CD4-positive, alpha-beta T cell treated with Interleukin-15 for 1 hour (primary cell): Measurements from ENCODE around the gene GINS1.

Source experiments
- DNase-seq: peaks from one replicate; pipeline ENCODE4 v3.0.0-alpha.2; 2020

GINS1 gene

DNA sequence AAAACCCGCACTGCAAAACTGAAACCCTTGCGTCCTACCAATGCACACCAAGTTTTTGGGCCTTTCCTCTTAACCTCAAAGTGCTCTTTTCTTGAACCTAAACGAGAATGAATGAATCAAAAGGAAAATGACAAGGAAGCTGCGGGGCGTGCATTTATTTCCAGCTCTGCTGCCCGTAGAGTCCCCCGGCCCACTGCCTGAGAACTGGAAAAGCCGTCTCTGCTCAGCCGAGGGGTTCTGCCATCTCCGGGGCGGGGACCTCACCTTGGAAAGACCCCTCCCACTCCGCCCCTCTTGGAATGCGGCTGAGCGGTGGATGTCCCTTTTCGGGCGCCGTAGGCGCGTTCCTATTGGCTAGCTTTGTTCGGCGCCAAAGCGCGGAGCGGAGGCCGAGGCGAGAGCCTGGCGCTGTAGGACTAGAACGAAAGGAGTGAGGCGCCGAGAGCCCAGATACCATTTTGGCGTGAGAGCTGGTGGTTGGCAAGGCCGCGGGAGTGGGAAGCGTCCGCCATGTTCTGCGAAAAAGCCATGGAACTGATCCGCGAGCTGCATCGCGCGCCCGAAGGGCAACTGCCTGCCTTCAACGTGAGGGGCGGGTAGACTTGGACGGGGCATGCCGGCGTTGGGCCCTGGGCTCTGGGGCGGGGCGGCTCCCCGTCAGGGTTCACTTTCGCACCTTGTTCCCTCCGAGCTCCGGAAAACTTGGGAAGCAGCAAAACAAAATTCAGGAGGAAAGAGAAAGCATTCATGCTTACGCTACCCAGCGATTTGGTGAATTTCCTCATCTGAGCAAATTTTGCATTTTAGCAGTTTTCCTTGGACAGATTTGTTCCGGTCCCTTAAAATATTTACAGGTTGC, at the start of gene GINS1:
TSS of gene GINS1 (plus strand) at position 363 of the 859 bp plus-strand sequence. CDS start at position 511, 148 bp downstream.
- DNase-seq, result peak; percentile 72

DNA sequence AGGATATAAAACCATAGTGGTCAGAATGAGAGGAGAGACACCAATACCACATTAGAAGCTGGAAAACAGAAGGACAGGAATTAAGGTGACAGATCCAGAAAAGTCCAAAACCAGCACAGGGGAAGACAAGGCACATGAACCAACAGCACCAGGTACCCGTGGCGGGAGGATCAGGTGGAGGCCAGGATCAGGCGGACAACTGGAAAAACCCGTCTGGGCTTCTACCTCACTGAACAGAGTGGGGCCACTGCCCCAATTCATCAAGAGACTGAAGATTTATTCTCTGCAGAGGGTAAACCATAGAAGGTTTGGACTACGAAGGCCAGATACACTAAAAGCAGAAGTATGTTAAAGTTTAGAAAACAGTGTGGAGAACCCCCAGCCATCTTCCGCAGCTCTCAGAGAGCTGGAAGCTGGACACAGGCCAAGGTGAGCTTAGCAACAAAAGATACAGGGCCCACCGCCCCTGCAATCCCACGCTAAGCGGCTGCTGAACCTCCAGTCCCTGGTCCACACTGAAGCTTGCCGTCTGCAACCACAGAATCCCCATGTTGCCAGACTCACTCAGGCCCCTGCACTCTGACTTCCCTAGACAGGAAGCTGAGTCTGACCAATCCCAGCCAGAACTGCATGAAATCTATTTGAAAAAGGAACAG, 46.7 kb upstream of the GINS1 start:
- no peak for DNase-seq

DNA sequence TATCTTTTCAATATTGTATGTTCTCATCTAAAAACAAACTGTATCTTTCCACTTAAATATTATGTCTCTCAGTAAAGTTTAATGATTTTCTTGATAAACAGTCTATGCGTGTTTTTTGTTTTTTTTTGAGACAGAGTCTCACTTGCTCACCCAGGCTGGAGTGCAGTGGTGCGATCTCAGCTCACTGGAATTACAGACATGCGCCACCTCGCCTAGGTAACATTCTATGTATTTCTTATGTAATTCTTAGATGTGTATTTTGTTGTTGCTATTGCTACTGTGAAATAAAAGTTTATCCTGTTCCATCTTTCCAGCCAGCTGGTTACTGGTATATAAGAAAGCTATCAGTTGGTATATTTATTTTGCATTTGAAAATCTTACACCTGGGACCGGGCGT, 46.2 kb upstream of the GINS1 start:
- no peak for DNase-seq

DNA sequence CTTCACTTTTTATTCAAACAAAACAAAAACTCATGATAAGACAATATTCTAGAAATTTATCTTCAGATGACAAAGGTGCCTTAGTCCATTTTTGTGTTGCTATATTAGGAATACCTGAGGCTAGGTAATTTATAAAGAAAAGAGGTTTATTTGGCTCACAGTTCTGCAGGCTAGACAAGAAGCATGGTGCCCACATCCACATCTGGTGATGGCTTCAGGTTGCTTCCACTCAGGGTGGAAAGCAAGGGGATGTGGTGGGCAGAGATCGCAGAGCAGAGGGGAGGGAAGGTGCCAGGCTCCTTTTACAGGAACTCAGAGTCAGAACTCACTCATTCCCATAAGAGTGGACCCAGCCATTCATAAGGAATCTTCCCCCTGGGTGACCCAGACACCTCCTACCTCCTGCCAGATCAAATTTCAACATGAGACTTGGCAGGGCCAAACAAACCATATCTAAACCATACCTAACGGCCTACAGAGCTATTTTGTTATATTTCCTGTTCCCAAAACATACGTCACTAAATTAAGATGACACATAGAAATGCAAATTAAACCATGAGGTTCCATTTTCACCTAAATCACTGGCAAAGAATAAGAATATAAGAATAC, 43.2 kb upstream of the GINS1 start:
- DNase-seq, result no peak

DNA sequence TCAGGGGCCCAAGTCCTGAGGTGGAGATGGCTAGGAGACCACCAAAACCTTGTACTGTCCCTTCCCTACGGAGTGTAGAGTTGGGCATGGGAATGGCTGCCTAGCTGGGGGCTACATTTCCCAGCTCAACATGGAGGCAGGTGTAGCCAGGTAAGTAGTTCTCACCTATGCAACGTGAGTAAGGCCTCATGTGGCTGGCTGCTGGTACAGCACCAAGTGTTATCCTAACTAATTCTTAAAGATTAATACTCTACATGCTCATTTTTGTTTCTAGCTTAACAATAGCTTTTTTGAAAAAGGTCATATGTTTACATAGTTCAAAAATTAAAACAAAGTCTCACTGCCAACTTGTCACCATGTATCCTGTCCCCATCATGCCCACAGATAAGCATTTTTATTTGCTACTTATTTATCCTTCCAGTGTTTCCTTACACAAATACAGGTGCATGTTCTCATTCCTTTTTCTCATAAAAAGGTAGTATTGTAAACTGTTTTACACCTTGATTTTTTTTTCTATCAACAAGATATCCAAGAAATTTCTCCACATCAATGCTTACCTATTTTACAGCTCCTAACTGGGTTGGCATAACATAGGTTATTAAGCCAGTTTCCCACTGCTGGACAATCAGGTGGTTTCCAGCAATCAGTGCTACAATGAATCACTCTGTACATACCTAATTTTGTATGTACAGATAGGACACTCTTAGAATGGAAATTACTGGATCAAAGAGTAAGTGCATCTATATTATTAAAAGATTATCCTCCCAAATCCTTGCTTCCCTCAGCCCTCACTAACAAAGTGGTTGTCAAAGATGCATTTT, 42.4 kb upstream of the GINS1 start:
- DNase-seq, result no peak

DNA sequence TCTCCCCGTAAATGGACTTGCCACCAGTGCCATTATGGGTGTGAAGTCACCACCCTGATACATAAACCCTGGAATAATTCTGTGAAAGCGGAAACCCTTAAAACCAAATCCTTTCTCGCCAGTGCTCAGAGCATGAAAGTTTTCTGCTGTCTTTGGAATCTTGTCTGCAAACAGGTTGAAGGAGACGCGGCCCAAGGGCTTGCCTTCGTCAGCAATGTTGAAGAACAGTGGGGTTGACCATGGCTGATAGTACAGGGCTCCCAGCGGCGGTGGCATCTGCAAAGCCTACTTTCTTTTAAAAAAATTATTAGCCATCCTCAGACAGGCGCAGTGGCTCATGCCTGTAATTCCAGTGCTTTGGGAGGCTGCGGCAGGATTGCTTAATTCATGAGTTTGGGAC, 38.9 kb upstream of the GINS1 start:
- DNase-seq, result no peak

DNA sequence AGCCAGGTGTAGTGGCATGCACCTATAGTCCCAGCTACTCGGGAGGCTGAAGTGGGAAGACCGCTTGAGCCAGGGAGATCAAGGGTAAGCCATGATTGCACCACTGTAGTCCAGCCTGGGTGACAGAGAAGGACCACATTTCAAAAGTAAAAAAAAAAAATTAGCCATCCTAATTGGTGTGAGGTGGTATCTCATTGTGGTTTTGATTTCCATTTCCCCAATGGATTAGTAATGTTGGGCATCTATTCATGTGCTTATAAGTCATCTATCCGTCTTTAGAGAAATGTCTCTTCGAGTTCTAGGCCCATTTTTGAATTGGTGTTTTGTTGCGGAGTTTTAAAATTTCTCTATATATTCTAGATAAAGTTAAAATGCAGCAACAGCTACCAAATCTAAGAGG, 38.5 kb upstream of the GINS1 start:
- DNase-seq, result no peak

DNA sequence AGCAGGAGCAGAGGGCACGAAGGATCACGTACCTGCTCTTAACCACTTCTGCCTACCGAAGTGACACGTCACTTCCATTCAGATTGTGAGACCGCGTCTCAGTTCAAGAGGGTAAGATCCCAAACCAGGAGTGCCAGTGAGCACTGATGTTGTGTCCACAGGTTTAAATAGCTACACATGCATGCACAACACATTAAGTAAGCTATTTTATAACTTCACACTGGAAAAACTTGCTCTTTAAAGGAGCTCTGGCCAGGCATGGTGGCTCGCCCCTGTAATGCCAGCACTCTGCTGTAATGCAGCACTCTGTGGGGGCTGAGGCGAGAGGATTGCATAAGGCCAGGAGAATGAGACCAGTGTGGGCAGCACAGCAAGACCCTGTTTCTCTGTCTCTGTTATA, 37.9 kb upstream of the GINS1 start:
- DNase-seq, result no peak

DNA sequence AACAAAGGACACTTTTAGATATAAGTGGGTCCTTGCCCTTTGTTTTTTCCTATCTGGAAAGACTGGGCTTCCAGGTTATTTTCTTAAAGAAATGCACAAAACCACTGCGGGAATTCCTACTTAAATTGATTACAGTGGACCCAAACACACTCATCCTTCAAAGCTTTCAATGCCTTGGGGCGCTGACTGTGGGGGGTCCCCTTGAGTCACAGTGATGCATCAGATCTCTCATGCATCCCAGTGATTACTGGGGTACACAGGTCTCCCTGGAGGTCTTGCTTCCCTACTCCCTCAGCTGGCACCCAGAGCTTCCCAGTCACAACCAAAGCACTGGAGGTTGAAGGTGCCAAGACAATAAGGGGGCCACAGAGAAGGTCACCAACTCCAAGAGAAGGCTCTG, 37.5 kb upstream of the GINS1 start:
- DNase-seq, result no peak

DNA sequence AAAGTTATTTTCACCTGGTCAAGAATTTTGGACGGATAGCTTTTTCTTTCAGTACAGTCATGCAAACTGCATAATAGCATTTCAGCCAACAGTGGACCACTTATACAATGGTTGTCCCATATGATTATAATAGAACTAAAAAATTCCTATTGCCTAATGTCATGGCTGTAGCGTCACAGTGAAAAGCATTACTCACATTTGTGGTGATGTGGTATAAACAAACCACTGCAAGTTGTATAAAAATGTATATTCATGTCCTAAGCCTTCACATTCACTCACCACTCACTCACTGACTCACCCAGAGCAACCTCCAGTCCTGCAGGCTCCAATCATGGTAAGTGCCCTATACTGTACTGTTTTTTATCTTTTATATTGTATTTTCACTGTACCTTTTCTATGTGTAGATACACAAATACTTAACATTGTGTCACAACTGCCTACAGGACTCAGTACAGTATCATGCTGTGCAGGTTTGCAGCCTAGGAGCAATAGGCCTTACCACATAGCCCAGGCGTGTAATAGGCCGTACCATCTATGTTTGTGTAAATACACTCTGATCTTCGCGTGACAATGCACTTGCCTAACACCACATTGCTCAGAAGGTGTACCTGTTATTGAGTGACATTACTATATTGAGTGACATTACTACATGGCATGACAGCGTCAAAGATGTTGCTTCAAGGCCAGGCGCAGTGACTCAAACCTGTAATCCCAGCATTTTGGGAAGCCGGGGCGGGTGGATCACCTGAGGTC, 34.7 kb upstream of the GINS1 start:
- DNase-seq, result no peak

DNA sequence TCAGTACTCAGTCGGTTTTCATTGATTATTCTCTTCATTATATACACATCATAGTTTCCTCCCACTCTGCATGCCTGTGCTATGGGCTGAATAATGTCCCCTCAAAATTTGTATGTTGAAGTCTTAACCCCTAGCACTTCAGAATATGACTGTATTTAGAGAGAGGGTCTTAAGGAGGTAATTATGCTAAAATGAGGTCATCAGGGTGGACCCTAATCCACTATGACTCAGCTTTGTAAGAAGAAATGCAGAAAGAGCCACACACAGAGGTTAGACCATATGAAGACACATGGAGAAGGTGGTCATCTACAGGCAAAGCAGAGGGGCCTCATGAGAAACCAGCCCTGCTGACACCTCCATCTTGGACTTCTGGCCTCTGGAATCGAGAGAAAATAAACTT, 32.6 kb upstream of the GINS1 start:
- no peak for DNase-seq

DNA sequence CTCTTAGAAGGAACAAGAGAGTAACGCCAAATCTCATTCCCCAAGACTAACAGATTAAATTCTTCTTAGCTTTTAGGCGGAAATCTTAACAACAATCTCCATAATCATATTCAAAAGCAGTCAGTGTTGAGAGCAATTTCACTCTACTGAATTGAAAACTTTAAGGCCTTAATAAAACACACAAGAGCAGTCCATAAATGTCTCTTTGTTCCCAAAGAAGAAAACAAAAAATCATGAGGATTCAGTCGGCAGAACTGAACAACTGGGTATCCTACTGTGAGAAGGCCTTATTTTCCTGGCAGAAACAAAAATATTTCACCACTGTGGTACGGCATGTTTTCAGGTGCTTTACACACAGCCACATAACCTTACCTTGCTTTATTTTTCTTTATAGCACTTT, 31.2 kb upstream of the GINS1 start:
- DNase-seq, result no peak

DNA sequence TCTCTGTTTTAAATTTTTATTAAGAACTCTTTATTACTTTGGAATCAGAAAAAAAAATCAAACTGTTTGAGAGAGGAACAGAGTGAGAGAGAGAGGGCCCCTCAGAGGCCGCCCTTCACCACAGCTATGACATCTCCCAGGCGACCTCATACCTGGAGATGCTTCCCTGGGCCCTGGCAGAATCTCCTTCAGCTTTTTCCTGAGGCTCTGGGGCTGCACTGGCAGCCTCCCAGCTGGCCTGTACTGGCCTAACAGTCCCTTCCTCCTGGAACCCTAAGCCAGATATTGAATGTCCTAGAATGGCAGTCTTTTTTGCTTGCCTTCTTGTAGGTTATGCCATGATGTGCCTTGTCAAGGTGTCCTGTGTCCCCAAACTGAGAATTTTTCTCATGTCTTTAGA, 30.6 kb upstream of the GINS1 start:
- DNase-seq, result no peak

DNA sequence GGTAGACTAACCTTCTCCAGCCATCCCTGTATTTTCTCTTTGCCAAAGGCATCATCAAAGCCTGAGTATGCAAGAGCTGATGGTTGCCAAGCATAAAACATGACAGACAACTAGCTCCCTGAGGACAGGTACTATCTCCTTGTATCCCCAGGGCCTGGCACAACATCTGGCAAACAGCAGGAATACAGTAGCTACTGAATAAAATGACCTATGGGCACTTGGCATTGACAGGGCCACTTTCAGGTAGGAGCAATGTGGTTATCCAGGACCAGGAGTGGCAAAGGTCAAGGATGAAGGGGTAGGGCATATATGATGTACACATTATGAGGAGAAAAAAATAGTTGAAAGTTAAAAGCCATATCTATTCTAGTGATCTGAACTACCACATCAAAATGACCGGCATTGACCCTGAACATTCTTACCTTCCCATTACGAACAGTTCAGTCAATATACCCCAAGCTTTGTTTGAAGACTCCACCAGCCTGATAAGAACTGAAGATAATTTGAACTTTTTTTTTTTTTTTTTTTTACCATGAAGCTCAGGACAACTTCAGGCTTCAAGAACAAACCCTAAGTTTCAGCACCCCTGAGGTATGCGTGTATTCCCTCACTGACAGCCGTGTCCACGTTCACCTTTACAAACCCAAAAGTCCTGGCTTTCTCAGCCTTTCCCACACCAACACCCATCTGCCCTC, 29.1 kb upstream of the GINS1 start:
- no peak for DNase-seq

DNA sequence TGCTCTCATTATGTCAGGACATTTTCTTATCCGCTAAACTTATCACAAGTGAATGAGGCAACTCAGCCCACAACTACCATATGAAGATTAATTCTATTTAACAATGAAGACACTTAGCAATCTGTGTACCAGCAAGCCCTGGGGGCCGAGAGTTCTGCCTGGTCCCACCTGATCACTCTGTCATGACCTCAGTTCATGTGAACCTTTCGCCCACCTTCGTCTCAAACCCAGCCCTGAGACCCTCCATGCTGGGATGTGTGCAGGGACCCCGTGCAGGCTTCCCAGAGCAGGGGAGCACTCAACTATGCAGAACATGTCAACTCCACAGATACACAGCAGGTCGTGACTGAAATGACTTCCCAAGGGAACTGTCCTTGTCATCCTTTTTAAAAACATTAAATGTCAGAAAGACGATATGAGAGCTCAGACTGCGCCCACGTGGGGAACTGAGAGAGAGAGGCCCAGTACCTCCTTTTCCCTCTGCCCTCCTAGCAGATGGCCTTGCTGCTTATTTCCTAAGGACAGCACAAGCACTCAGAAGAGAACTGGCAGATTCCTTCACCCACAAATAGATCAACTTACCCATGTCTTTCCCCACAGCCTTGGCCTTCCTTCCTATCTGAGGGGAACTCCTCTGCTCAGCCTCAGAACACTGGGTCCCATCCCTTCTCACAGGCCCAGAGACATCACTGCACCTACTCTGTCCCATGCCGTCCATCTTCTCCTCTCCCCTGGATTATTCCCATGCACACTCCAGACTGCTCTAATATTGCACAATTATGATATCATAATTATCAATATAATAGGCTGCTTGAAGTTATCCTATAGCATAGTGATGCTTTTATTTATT, 28.4 kb upstream of the GINS1 start:
- DNase-seq, result no peak

DNA sequence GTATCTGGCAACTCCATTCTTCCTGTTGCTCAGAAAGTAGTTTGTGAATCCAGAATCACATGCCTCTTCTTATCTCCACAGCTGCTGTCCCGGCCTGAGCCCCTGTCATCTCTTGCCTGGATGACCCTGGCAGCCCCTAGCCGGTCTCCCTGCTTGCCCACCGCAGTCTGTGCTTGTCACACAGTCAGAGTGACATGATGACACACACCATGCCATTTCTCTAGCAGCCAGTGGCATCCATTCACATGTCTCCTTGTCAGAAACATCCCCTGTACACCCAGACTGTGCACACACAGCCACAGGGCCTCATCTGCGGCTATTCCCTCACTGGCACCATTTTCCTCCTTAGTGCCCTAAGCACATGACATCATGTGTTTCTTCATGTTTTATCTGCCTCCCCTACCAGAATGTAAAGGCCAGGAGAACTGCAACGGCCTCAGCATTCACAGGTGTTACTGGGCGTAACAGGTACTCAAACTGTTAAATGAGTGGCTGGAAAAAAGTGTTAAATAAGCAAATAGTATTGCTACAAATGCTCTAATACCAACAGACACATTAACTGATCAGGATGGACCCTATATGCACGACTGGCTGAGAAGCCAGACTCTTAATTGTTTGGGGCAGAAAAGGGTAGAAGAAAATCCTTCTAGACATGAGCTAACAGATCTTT, 26.4 kb upstream of the GINS1 start:
- no peak for DNase-seq

DNA sequence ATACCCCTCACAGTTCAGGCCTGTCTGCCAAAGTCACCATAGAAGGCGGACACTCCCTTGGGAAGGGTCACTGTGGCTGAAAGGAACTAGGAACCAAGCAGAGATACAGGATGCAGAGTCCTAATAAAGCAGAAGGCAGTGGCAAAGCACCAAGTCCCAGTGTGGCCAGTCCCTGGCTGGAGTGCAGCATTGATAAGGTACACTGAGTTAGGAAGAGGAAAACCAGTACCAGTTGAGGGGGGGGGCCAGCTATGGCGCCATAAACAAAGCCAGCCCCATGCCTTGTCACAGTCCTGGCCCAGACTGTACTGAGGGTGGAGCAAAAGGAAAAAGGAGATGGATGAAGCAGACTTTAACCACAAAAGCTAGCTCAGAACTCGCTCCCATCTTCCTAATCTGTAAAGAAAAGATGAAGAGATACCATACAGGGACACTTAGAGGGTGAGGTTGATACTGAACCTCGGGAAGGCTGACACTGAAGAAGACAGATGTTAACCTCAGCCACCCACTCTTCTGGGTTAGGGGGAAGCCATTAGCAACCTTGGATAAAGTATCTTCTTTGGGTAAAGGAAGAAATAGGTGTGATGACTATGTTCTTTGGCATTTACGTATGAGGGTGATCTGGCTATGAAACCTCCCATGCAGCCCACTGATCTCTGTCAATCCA, 24.6 kb upstream of the GINS1 start:
- no peak for DNase-seq

DNA sequence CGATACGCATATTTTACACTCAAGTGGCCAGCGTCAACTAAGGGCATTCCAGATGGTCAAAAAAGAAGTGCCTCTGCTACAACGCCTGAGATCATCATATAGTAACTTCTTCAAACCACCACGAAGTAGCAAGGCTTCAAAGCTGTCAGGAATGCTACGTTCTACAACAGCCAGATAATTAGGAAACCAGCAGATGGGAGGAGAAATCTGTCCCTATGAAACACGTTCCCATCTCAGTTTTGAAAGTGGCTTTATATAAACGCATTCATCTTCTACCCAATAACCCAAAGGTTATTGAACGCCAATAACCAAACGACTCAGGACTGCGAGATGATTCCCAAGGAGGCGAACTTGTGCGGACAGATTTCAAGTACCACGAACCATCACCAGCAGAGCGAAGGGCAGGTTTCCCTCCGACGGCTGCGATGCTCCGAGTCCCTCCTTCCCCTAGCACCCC, 18.0 kb upstream of the GINS1 start:
- no peak for DNase-seq

DNA sequence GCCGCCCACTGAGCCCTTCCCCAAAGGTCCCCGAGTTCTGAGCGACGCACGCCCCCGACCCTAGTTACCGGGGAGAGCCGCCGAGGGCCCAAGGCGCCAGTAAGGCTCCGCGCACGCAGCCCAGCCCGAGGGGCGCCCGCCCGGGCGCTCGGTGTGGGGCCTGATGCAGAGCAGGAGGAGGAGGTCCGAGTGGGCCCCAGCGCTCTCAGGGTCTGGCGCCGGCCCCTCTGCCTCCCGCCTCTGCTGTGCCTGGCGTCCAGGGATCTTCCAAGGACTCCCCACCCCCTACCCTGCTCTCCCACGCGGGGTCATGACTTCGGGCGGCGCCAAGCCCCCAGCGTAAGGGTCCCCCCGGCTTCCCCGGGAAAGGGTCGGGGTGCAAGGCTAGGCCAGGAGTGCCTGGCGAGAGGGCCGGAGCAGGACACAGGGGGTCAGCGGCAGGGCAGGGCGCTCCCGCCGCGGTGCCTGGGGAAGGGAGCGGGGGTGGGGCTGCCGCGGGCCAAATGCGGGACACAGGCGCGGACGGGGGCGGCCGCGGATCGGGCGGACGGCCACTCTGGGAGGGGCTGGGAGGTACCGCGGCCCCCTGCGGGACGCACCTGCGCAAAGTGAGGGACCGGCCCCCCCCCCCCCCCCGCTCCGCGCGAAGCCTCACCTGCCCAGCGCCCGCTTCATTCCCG, 17.5 kb upstream of the GINS1 start:
- DNase-seq, result no peak
